Measurements from ENCODE around the gene PHB1.

PHB1 gene

GRCh38 chr17:49414271-49414621, 436 bp downstream of the PHB1 start:
- TF ChIP-seq CTCF (conservative IDR thresholded peaks at IDR 0.05), result no peak
- peak overlapping the region; percentile 73; the same call in 1 of the 2 replicates for H3K27ac ChIP-seq

- H3K27ac ChIP-seq, result peak overlapping the region; percentile 45
These were observed 5.6 kb downstream of the PHB1 start for GRCh38 chr17:49409066-49409465.

GRCh38 chr17:49407981-49408501, 6.6 kb downstream of the PHB1 start:
- TF ChIP-seq CTCF (conservative IDR thresholded peaks at IDR 0.05), result peak; percentile 95
- peak overlapping the region; percentile 45 for H3K27ac ChIP-seq

More at GRCh38 chr17:49409066-49409465, 5.6 kb downstream of the PHB1 start:
- no peak for TF ChIP-seq CTCF (conservative IDR thresholded peaks at IDR 0.05)

- H3K27ac ChIP-seq, result no peak overlapping the region
- no peak for TF ChIP-seq CTCF (conservative IDR thresholded peaks at IDR 0.05)
These were observed 7.6 kb downstream of the PHB1 start for GRCh38 chr17:49407086-49407485.

GRCh38 chr17:49406421-49407061, 8.1 kb downstream of the PHB1 start:
- no peak for TF ChIP-seq CTCF (conservative IDR thresholded peaks at IDR 0.05)
- no peak overlapping the region for H3K27ac ChIP-seq

- peak overlapping the region; percentile 51; the same call in 1 of the 2 replicates for H3K27ac ChIP-seq
- no peak for TF ChIP-seq CTCF (conservative IDR thresholded peaks at IDR 0.05)
These were observed 9.8 kb downstream of the PHB1 start for GRCh38 chr17:49404906-49405305.

- TF ChIP-seq CTCF (conservative IDR thresholded peaks at IDR 0.05), result no peak
- peak overlapping the region; percentile 51 for H3K27ac ChIP-seq
These were observed 10.3 kb downstream of the PHB1 start for GRCh38 chr17:49404361-49404760.
